NCI-H1105 (cell line): ENCODE measurements around the gene SLC30A2.
A peak's percentile ranks its signal among the peaks of the same experiment; 100 is the strongest.

Source experiments
- DNase-seq: peaks from one replicate; lab custom pipeline; 2025; lab: John Stamatoyannopoulos, UW

The SLC30A2 gene

GRCh38 chr1:26021647-26022403 lies 24.1 kb downstream of the SLC30A2 start, which contains the start of gene EXTL1:
EXTL1 (plus strand) TSS chr1:26021775; CDS start chr1:26022647, 872 bp downstream.
- no peak for DNase-seq

GRCh38 chr1:26020941-26021646 lies 24.8 kb downstream of the SLC30A2 start:
- no peak for DNase-seq

DNA sequence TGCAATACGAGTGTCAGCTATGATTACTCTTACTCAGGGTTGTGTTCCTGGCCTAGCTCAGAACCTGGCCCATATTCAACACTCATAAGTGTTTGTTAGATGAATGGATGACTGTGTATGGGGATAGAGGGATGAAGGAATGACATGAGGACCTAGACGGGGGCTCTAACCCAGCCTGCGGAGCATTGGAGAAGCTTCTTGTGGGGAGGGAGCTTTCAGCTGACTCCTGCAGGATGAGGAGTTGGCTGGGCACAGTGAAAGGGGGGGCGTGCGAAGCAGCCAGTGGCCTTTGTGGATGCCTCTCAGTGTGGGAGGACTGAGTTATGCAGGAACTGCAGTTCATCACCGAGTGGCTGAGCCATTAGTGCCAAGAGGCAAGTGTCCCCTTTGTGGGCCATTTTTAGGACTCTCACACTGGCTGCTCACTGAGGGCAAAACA lies 25.6 kb downstream of the SLC30A2 start:
- no peak for DNase-seq

- no peak for DNase-seq
These were observed 26.1 kb downstream of the SLC30A2 start for GRCh38 chr1:26019641-26020315.

DNA sequence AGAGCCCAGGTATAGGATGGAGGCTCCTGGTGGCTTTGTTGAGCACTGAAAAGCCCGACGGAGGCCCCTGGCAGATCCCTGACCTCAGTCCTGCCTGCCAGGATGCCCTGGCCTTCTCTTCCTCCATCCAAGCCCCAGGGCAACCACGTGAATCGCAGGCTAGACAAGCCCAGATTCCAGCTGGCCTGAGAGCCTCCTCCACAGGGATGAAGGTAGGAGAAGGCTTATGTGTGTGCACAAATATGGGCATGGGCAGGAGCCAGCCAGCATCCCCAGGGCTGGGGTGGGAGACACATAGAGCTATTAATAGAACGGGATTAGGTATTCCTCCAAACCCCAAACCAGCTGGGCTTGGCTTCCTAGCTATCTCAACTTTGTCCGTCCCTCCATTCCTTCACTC lies 28.3 kb downstream of the SLC30A2 start:
- DNase-seq, result no peak

- no peak for DNase-seq
These were observed 28.9 kb downstream of the SLC30A2 start for GRCh38 chr1:26016953-26017545.

DNA sequence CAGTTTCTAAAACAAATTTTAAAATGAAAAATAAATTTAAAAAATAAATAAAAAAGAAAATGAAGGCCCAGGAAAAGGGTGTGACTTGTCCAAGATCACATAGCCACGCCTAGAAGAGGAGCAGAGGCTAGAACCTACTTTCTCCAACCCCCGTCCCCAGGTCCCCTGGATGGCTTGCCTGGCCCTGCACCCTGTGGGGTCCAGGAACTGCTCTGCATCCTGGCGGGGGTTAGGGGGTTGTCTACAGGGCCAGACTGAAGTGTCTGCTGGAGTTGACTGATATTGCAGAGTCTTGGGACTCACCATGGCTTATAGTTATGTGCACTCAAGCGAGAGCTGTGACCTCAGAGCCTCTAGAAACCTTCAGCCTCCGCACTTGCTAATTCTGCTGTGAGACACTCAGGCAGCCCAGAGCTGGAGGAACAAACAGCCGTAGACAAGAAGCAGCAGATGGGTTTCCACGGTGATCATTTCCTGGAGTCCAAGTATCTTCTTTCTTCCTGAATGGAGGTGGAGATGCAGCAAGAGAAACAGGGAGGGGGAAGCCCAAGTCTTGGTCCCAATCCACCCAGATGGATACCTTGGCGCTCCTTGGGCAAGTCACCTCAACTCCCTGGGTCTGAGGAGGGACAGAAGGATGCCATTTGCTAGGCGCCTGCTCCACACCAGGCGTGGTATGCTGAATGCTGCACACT lies 29.5 kb downstream of the SLC30A2 start:
- DNase-seq, result no peak

DNA sequence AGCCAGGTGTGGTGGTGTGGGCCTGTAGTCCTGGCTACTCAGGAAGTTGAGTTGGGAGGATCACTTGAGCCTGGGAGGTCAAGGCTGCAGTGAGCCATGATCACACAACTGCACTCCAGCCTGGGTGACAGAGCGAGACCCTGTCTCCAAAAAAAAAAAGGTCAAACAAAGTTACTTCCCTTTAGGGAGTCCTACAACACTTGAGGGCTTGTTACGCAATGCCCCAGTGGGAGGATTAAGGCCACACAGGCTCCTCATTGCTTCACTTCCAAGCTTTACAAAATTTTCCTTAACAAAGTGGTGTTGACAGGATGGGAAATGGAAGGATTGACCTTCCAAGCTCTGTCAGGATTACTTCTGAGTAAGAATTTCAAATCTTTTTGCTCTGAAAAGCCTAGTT lies 30.6 kb downstream of the SLC30A2 start:
- DNase-seq, result no peak

- no peak for DNase-seq
These were observed 31.7 kb downstream of the SLC30A2 start for GRCh38 chr1:26014179-26014578.

GRCh38 chr1:26012864-26013263 lies 33.1 kb downstream of the SLC30A2 start:
- peak; percentile 40 for DNase-seq

DNA sequence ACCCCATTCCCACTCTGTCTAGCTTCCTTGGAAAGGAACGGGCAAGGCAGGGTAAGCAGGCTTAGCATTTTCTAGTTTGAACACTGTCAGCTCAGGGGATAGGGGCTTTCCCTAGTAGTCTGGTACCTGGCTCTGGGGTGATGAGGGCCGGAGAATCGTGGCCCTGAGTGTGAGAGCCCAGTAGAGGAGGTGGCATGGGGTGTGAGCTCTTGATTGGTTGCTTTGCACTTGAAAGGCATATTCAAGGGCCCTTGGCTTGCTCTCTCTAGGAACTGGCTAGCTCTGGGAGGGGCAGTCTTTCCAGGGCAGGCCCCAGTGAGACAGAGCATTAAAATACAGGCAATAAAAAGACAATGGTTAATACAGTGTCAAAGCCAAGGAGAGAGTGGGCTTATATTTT lies 35.1 kb downstream of the SLC30A2 start:
- DNase-seq, result no peak

DNA sequence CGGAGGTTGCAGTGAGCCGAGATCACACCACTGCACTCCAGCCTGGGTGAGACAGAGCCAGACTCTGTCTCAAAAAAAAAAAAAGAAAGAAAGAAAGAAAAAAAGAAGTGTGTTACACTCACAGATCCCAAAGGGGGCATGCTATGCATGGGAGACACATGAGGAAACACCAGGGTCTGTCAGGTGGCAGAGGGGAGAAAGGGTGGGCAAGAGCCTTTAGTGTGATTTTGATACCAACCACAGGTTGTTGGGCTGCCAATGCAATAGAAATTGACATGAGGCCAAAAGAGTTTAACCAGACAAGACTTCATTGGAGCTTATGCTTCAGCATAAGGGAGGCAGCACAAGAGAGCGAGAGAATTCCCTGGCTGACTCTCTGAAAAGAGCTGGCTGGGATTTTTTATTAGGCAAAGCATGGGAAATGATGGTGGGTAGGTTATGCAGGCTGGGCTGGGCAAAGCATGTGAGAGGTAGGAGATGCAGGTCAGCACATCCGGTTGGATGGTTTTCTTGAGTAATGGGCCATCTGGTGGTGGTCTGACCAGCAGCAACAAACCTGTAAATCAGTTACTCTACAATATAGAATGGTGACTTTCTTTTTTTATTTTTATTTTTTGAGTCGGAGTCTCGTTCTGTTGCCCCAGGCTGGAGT lies 36.0 kb downstream of the SLC30A2 start:
- DNase-seq, result no peak

DNA sequence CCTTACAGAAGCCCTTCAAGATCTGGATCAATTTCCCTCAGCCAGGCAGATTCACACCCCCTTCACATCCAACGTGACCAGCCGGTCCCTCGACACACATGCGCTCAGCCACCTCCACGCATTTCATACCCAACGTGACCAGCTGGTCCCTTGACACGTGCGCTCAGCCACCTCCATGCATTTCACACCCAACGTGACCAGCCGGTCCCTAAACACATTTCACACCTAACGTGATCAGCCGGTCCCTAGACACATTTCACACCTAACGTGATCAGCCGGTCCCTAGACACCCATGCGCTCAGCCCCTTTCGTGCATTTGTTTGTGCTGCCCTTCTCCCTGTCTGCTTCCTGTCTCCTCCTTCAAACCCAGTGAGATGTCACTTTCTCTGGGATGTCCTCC lies 39.2 kb downstream of the SLC30A2 start:
- no peak for DNase-seq

GRCh38 chr1:26005434-26006105 lies 40.3 kb downstream of the SLC30A2 start:
- DNase-seq, result no peak

DNA sequence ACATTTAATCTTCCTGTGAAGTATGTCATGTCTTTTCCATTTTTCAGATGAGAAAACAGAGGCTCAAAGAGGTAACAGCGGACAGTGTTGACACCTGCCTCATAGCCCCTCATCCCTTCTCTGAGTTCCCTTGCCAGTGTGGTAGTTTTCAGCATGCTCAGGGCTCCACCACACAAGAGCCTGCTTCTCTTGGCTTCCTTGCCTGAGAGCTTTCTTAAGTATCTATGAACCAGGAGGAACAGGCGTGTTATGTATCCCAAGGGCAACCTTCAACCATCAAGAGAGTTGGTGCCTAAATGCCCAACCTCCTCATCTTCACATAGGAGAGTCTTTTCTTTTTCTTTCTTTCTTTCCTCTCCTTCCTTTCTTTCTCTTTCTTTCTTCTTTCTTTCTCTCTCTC lies 42.2 kb downstream of the SLC30A2 start:
- DNase-seq, result no peak

- no peak for DNase-seq
These were observed 42.7 kb downstream of the SLC30A2 start for GRCh38 chr1:26003262-26003661.

GRCh38 chr1:25999041-25999800 lies 46.7 kb downstream of the SLC30A2 start:
- DNase-seq, result no peak

DNA sequence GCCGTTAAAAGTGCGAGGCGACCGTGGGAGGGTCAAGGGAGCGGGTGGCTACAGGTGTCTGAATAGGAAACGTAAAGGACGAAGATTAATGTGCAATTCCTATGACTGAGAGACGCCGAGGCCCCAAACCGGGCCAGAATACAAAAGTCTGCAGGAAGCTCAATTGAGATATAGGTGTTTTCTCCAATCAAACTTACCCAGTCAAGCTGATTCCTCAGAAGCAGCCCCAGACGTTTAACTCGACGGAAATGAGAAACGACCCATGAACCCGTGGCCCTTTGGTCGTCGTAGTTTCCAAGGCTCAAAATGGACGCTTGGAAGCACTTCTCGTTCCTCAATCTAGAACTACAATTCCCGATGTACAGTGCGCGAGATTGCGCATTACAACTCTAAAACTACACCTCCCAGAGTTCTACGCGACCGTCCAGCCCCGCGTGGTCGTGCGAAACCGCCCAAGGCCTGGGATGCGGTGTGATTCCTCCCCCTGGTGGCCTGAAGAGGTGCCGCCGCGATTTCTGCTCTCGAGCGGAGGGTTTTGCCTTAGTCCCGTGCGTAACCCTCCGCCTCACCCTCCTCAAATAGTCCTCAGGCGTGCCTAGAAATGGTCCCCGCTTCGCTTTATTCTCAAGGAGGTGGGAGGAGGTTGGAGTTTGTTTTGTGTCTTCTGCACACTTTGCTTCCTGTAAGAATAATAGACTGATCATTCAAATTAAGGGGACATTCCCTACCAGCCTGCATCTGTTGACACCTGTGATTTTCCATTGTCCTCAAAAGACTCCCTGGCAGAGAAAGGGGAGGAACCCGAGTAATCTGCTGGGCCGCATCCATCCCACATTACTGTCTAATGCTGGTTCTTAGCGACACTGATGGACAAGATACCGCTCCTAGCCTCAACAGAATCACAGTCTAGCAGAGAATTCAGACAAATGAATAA lies 47.8 kb downstream of the SLC30A2 start, which contains the start of gene PAFAH2:
PAFAH2 (minus strand) TSS at position 236 of the 934 bp plus-strand sequence. CDS start 7,247 bp downstream, outside the sequence.
- peak; percentile 99 for DNase-seq
